Upper lobe of right lung (tissue), 1 donor: ENCODE results near the gene SMIM29. TPM values are rescaled to one million over a fixed set of nuclear protein-coding genes. Genes with fewer than 3 reads are reported as not detected.

ENCODE experiments used
- ATAC-seq: fragments of 200-7000 bp; cut with Tn5 transposase; one replicate; pipeline ENCODE4 v1.9.1; 2020; ENCODE audit warnings: mild to moderate bottlenecking, moderate library complexity
- DNase-seq: peaks from one replicate; pipeline ENCODE4 v3.0.0-alpha.2; 2020
- H3K27ac ChIP-seq: fragments of 200-600 bp; one replicate; pipeline ENCODE4 v1.8.0; 2022
- H3K27me3 ChIP-seq: fragments of 200-600 bp; one replicate; pipeline ENCODE4 v1.8.0; 2022; ENCODE audit warnings: mild to moderate bottlenecking
- H3K36me3 ChIP-seq: fragments of 200-600 bp; one replicate; pipeline ENCODE4 v1.8.0; 2022
- H3K4me1 ChIP-seq: fragments of 200-600 bp; one replicate; pipeline ENCODE4 v1.8.0; 2022
- H3K4me3 ChIP-seq: fragments of 200-600 bp; one replicate; pipeline ENCODE4 v1.8.0; 2022; ENCODE audit warnings: mild to moderate bottlenecking
- H3K9me3 ChIP-seq: fragments of 200-600 bp; one replicate; pipeline ENCODE4 v1.8.0; 2022
- intact Hi-C: fragments of 100-400 bp; cut with DNase I; formaldehyde crosslinking; loops from one replicate; pipeline ENCODE4 v1.11.0; 2022
- total RNA-seq: library from RNA; stranded (reverse); fragmentation: NEBNext Ultra II Directional; extraction: Animal tissue kit (Norgen Biotek cat#: 25700); gene quantifications from one replicate; pipeline ENCODE4 v1.2.1, GENCODE V29; 2021
- TF ChIP-seq, protein P1 (sequence below): fragments of 200-600 bp; IDR thresholded peaks from one replicate; pipeline ENCODE4 v1.8.0; 2022; ENCODE audit warnings: antibody characterized with exemption
- donor health status: DM: no; HTN: yes; CAD: no; lungs with severe emphysema.

SMIM29 gene
- total RNA-seq, 1 donor from 2014 or later: 32.6 TPM

DNA sequence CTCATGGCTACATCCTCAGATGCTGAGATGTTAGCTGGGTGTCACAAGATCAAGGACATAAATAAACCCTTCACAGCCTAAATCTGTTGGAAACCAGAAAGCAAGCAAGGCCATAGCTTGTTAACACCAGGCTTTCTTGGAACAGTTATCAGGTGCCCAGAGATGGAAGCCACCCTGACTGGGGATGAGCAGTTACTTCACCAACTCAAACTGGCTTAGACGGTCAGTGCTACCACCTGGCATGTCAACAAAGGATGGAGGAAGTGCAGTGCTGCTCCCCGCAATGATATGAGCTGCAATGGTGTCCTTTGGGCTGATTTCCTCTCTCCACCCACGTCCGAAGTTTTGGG is 28.9 kb upstream of the SMIM29 start:
- TF ChIP-seq, protein P1, sequence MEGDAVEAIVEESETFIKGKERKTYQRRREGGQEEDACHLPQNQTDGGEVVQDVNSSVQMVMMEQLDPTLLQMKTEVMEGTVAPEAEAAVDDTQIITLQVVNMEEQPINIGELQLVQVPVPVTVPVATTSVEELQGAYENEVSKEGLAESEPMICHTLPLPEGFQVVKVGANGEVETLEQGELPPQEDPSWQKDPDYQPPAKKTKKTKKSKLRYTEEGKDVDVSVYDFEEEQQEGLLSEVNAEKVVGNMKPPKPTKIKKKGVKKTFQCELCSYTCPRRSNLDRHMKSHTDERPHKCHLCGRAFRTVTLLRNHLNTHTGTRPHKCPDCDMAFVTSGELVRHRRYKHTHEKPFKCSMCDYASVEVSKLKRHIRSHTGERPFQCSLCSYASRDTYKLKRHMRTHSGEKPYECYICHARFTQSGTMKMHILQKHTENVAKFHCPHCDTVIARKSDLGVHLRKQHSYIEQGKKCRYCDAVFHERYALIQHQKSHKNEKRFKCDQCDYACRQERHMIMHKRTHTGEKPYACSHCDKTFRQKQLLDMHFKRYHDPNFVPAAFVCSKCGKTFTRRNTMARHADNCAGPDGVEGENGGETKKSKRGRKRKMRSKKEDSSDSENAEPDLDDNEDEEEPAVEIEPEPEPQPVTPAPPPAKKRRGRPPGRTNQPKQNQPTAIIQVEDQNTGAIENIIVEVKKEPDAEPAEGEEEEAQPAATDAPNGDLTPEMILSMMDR: no peak
- intact Hi-C loops: no loop called here
- DNase-seq (no peak), ATAC-seq (no peak)
- H3K9me3 ChIP-seq: no peaks in the 10 kb centered on the region
- H3K27me3 ChIP-seq: no peaks in the 10 kb centered on the region
- peaks cover 4% of the 10 kb centered on the region for H3K36me3 ChIP-seq
- no peak overlapping the region for H3K4me3 ChIP-seq
- no peak overlapping the region for H3K27ac ChIP-seq
- no peaks in the 10 kb centered on the region for H3K4me1 ChIP-seq

DNA sequence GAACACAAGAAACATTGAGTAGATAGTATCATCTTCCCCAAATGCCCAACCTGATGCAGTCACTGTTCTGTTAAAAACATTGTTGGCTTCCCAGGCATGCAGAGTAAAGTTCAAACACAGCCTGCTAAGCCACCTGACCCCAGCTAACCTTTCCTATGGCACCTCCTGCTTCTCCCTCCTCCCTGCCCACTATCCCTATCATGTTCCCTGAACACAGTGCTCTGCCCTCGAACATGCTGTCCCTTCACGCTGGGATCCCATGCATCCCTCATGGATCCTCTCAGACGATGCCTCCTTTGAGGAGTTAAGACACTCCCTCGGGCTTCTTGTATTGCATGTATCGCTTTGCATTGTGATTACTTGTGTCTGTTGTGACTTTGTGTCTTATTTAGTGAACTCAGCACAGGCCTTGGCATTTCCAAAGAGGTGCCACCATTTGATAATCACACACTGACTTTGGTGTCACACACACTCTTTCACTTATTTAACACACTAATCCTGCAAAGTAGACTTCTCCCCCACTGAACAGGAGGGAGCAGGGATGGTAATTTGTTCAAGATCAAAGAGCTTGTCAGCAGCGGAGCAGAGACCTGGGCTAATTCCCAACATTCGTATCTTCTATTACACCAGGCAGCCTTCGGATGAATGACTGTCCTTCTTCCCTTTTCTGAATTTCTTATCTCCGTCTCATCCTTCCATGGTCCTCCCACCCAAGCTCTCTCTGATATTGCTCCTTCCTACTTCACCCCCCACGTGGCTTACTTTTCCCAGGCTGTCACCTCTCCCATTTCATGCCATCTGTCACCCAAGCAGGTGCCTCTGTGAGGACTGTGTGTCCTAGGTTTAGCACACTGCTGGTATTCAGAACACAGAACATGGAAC is 28.3 kb upstream of the SMIM29 start:
- intact Hi-C loops: no loop called here
- H3K27ac ChIP-seq: no peak overlapping the region
- peaks cover 4% of the 10 kb centered on the region for H3K4me1 ChIP-seq
- peaks cover 4% of the 10 kb centered on the region for H3K36me3 ChIP-seq
- no peak overlapping the region for H3K4me3 ChIP-seq
- no peak for ATAC-seq
- no peak for DNase-seq
- H3K27me3 ChIP-seq: no peaks in the 10 kb centered on the region
- TF ChIP-seq, protein P1: no peak
- no peaks in the 10 kb centered on the region for H3K9me3 ChIP-seq

DNA sequence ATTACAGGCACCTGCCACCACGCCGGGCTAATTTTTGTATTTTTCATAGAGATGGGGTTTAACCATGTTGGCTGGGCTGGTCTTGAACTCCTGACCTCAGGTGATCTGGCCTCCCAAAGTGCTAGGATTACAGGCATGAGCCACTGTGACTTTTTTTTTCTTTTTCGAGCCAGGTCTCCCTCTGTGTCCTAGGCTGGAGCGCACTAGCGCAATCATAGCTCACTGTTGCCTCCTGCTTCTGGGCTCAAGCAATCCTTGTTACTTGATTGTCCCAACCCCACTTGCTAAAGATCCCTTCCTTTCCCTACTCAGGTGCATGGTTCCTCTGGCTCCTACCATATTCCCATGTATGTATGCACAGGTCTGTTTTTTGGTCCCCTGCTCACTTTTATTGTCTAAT is 27.4 kb upstream of the SMIM29 start:
- Histone ChIP-seq H3K36me3 (peaks cover 4% of the 10 kb centered on the region), H3K4me3 (no peak overlapping the region), H3K4me1 (peaks cover 4% of the 10 kb centered on the region), H3K9me3 (no peaks in the 10 kb centered on the region), H3K27ac (no peak overlapping the region), H3K27me3 (no peaks in the 10 kb centered on the region)
- DNase-seq (no peak), ATAC-seq (no peak)
- TF ChIP-seq, protein P1: no peak
- intact Hi-C loops: no loop called here

DNA sequence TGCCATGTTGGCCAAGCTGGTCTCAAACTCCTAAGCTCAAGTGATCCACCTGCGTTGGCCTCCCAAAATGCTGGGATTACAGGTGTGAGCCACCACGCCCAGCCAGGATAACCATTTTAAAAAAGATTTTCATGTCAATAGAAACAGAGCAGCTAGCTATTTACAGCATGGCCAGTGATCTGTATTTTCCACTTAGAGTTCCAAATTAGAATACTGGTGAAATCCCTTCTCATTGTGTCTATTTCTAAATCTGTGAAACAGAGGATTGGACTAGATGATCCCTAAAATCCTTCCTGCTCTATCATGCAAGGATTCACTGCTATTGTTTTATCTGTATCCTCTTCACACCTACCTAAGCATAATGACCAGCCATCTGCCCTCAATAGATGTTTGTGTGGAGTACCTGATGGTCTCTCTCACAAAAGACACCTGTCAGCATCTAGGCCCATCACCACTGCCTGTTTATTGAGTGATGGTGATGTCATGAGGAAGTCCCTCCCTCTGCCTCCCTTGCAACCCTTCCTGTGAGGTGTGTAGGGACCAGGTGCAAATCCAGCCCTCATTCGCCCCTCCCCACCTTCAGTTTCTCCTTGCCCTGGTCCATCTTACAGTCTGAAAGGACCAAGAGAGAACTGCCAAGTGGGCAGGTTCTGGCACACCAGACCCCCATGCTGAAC is 26.5 kb upstream of the SMIM29 start:
- peaks cover 4% of the 10 kb centered on the region for H3K4me1 ChIP-seq
- intact Hi-C loops: no loop called here
- no peak overlapping the region for H3K27ac ChIP-seq
- TF ChIP-seq, protein P1: no peak
- no peak for ATAC-seq
- no peaks in the 10 kb centered on the region for H3K9me3 ChIP-seq
- DNase-seq: no peak
- peaks cover 4% of the 10 kb centered on the region for H3K36me3 ChIP-seq
- no peaks in the 10 kb centered on the region for H3K27me3 ChIP-seq
- H3K4me3 ChIP-seq: no peak overlapping the region

DNA sequence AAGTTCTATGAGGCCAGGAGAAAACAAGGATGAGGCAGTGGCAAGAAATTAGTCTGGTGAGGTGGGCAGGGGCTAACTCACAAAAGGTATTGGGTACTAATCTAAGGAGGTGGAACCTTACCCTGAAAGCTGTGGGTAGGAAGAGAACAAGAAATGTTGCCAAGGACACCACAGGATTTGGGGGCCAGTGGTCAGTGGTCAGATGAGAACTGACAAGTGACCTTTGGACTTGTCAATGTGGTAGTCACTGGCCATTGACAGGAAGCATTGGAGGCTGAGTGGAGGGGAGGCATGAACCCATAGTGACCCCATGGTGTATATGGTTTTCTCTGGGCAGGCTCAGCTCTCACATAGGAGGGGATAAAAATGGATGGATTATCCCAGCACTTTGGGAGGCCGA is 25.3 kb upstream of the SMIM29 start:
- no peaks in the 10 kb centered on the region for H3K36me3 ChIP-seq
- ATAC-seq (no peak), DNase-seq (no peak)
- peaks cover 4% of the 10 kb centered on the region for H3K4me1 ChIP-seq
- H3K27me3 ChIP-seq: no peaks in the 10 kb centered on the region
- H3K9me3 ChIP-seq: no peaks in the 10 kb centered on the region
- TF ChIP-seq, protein P1: no peak
- H3K4me3 ChIP-seq: no peak overlapping the region
- H3K27ac ChIP-seq: no peak overlapping the region
- intact Hi-C loops: no loop called here
